Endothelial cell of umbilical vein (primary cell): Measurements from ENCODE around the gene AACS. TPM values are rescaled to one million over a fixed set of nuclear protein-coding genes. Genes with fewer than 3 reads are reported as not detected.

Experiments used
- BruUV-seq: library from RNA; stranded (reverse); fragments of 400-500 nt; replicated peaks from 2 replicates; lab custom pipeline; 2021; lab: Mats Ljungman, UMichigan
- CTCF ChIA-PET: fragments of 300-600, 350-600 bp; sonication (Branson Sonifier 250); formaldehyde crosslinking; loops from one replicate; lab custom pipeline; 2021; ENCODE audit warnings: antibody characterized with exemption, inconsistent platforms; lab: Charles Lee
- POLR2A ChIA-PET: fragments of 300-600, 350-600 bp; sonication (Branson Sonifier 250); formaldehyde crosslinking; loops from one replicate; lab custom pipeline; 2021; ENCODE audit warnings: antibody characterized with exemption, inconsistent platforms; lab: Charles Lee
- DNase-seq: peaks from one replicate; pipeline ENCODE4 v3.0.0-alpha.2; 2011; ENCODE audit warnings: low read depth, low spot score
- FAIRE-seq: peaks from 2 replicates; lab custom pipeline; 2011; peaks lifted over from hg19 to GRCh38; lab: Jason Lieb, UNC
- H2AFZ ChIP-seq: 2 replicates; pipeline ENCODE4 v1.6.0; 2012; ENCODE audit warnings: low read depth, low read length, control low read depth, inconsistent platforms
- H3K27ac ChIP-seq: 2 replicates; pipeline ENCODE4 v1.5.1; 2011; ENCODE audit warnings: low read depth, mild to moderate bottlenecking, control low read depth, low read length, moderate library complexity; ENCODE audit not compliant: insufficient read depth
- H3K27me3 ChIP-seq, 2 experiments: 2 replicates each; pipeline versions ENCODE4 v1.6.0 to v1.6.1; 2011; ENCODE audit warnings: low read length in 2 of 2, mixed read lengths in 1 of 2; ENCODE audit not compliant: control insufficient read depth in 2 of 2, insufficient read depth in 2 of 2
- H3K36me3 ChIP-seq, 2 experiments: 2 replicates in 1 of 2; 3 replicates in 1 of 2; pipeline ENCODE4 v1.5.1; 2011; ENCODE audit warnings: low read length in 2 of 2, mild to moderate bottlenecking in 1 of 2, moderate library complexity in 1 of 2; ENCODE audit not compliant: control insufficient read depth in 2 of 2, insufficient read depth in 2 of 2; ENCODE audit errors: extremely low read depth in 1 of 2
- H3K4me1 ChIP-seq: 3 replicates; pipeline ENCODE4 v1.5.1; 2011; ENCODE audit warnings: mild to moderate bottlenecking, low read length; ENCODE audit not compliant: control insufficient read depth, insufficient read depth; ENCODE audit errors: extremely low read depth
- H3K4me2 ChIP-seq: 2 replicates; pipeline ENCODE4 v1.6.1; 2011; ENCODE audit warnings: low read length, control low read depth, mixed read lengths; ENCODE audit not compliant: insufficient read depth
- H3K4me3 ChIP-seq, 3 experiments: fragments of 200-600 bp in 1 of 3; sonication (generic), shearing (Covaris generic) in 1 of 3; replicated peaks in 1 of 3; 2 replicates each; pipeline ENCODE4 v1.5.1; 2011 to 2016; ENCODE audit warnings: control low read depth in 3 of 3, low read length in 3 of 3, mild to moderate bottlenecking in 2 of 3, inconsistent platforms in 1 of 3, low read depth in 1 of 3, moderate library complexity in 1 of 3; ENCODE audit not compliant: insufficient read depth in 1 of 3
- H3K79me2 ChIP-seq: 2 replicates; pipeline ENCODE4 v1.6.0; 2012; ENCODE audit warnings: low read length, inconsistent platforms; ENCODE audit not compliant: control insufficient read depth, insufficient read depth
- H3K9ac ChIP-seq: replicated peaks from 2 replicates; pipeline ENCODE3; 2011; ENCODE audit warnings: low read length, control low read depth; ENCODE audit not compliant: insufficient read depth; ENCODE audit errors: extremely low read depth
- H3K9me1 ChIP-seq: replicated peaks from 3 replicates; pipeline ENCODE4 v1.6.0; 2011; ENCODE audit warnings: mild to moderate bottlenecking, low read length; ENCODE audit not compliant: control insufficient read depth, insufficient read depth; ENCODE audit errors: extremely low read depth
- H3K9me3 ChIP-seq: replicated peaks from 2 replicates; pipeline ENCODE4 v1.5.1; 2012; ENCODE audit warnings: low read length, inconsistent platforms; ENCODE audit not compliant: control insufficient read depth, insufficient read depth
- H4K20me1 ChIP-seq: replicated peaks from 2 replicates; pipeline ENCODE3; 2011; ENCODE audit warnings: mild to moderate bottlenecking, low read length; ENCODE audit not compliant: control insufficient read depth, insufficient read depth; ENCODE audit errors: extremely low read depth
- EZH2 ChIP-seq: IDR thresholded peaks from 2 replicates; pipeline ENCODE4 v1.6.1; 2012; ENCODE audit warnings: borderline replicate concordance, low read depth, mild to moderate bottlenecking, moderate library complexity, low read length, inconsistent platforms; ENCODE audit not compliant: severe bottlenecking
- FOS ChIP-seq: IDR thresholded peaks from 2 replicates; pipeline ENCODE4 v1.6.1; 2011; ENCODE audit warnings: mild to moderate bottlenecking, low read length, moderate library complexity, borderline replicate concordance; ENCODE audit not compliant: insufficient read depth
- GATA2 ChIP-seq: IDR thresholded peaks from 2 replicates; pipeline ENCODE4 v1.7.0; 2011; ENCODE audit warnings: low read depth, mild to moderate bottlenecking, moderate library complexity, mixed read lengths, low read length; ENCODE audit not compliant: insufficient read length, insufficient read depth
- JUN ChIP-seq: IDR thresholded peaks from 2 replicates; pipeline ENCODE4 v1.6.1; 2011; ENCODE audit warnings: borderline replicate concordance, low read depth; ENCODE audit not compliant: insufficient read length, insufficient read depth
- MAX ChIP-seq: IDR thresholded peaks from 2 replicates; pipeline ENCODE4 v1.6.1; 2011; ENCODE audit not compliant: insufficient read depth, insufficient read length
- MYC ChIP-seq: IDR thresholded peaks from one replicate; pipeline ENCODE4 v1.6.1; 2011; ENCODE audit warnings: mild to moderate bottlenecking, low read depth, low read length
- POLR2A ChIP-seq: IDR thresholded peaks from 2 replicates; pipeline ENCODE4 v1.6.1; 2012; ENCODE audit warnings: low read depth, mild to moderate bottlenecking, control low read depth, low read length
- POLR2AphosphoS5 ChIP-seq: IDR thresholded peaks from 2 replicates; pipeline ENCODE4 v1.6.1; 2012; ENCODE audit warnings: low read depth, mild to moderate bottlenecking, control low read depth, low read length, moderate library complexity; ENCODE audit not compliant: insufficient read depth
- dilution Hi-C: fragments of 300-500 bp; cut with MboI; formaldehyde crosslinking; loops from one replicate; pipeline ENCODE4 v1.15.0; 2019; ENCODE audit warnings: low sequenced_read_pairs; ENCODE audit not compliant: extremely low pct_ligation_motif_present
- intact Hi-C: fragments of 100-400 bp; cut with micrococcal nuclease; formaldehyde crosslinking; loops from one replicate; pipeline ENCODE4 v1.10.0; 2022
- polyA plus RNA-seq, 4 experiments: library from polyadenylated mRNA; depleted of rRNA in 3 of 4; stranded (reverse) in 3 of 4; unstranded in 1 of 4; fragments of >200 nt; gene quantifications; 2 replicates each; pipeline versions ENCODE4 v1.2.1 to v1.2.3, GENCODE V29; 2011 to 2012; ENCODE audit warnings: missing spikeins in 1 of 4
- total RNA-seq: library from RNA; stranded (reverse); gene quantifications from 2 replicates; pipeline ENCODE4 v1.2.3, GENCODE V29; 2021
- TF ChIP-seq, protein P1 (sequence below), 2 donors: IDR thresholded peaks; 1 replicate in 1 of 2; 2 replicates in 1 of 2; pipeline ENCODE4 v1.5.1; 2011; ENCODE audit warnings: low read length in 2 of 2, mild to moderate bottlenecking in 2 of 2, moderate library complexity in 2 of 2, control low read depth in 1 of 2, inconsistent platforms in 1 of 2, low read depth in 1 of 2; ENCODE audit not compliant: insufficient read depth in 1 of 2; ENCODE audit errors: extremely low read depth in 1 of 2

Gene AACS
- total and polyA plus RNA-seq, 2 donors (not counting 3 experiments of a cell fraction or from before 2014, with no cell fraction given), result 34.7 to 40.3 TPM

- Histone ChIP-seq H3K9ac (no peak overlapping the region), H3K4me2 (no peak overlapping the region), H3K36me3 (peaks cover 0 to 3% of the 10 kb centered on the region in 2 experiments), H3K4me3 (no peak overlapping the region), H3K4me1 (peaks cover 12% of the 10 kb centered on the region), H2AFZ (no peak overlapping the region), H3K27ac (no peak overlapping the region), H3K79me2 (peaks cover 7% of the 10 kb centered on the region), H3K9me1 (no peaks in the 10 kb centered on the region), H3K9me3 (no peaks in the 10 kb centered on the region), H3K27me3 (no peaks in the 10 kb centered on the region), H4K20me1 (no peaks in the 10 kb centered on the region)
- CTCF ChIA-PET, result interaction anchor here (2.0 kb wide), 1 partner anchor 20 kb away, joined by 5 read pairs; no protein-coding TSS in a partner anchor
- POLR2A ChIA-PET, result no interaction called here
- BruUV-seq, result no TSS peak
- TF ChIP-seq EZH2 (no peak), JUN (no peak), POLR2AphosphoS5 (no peak), MAX (no peak), GATA2 (no peak), FOS (no peak), MYC (no peak), POLR2A (no peak)
- TF ChIP-seq, protein P1, sequence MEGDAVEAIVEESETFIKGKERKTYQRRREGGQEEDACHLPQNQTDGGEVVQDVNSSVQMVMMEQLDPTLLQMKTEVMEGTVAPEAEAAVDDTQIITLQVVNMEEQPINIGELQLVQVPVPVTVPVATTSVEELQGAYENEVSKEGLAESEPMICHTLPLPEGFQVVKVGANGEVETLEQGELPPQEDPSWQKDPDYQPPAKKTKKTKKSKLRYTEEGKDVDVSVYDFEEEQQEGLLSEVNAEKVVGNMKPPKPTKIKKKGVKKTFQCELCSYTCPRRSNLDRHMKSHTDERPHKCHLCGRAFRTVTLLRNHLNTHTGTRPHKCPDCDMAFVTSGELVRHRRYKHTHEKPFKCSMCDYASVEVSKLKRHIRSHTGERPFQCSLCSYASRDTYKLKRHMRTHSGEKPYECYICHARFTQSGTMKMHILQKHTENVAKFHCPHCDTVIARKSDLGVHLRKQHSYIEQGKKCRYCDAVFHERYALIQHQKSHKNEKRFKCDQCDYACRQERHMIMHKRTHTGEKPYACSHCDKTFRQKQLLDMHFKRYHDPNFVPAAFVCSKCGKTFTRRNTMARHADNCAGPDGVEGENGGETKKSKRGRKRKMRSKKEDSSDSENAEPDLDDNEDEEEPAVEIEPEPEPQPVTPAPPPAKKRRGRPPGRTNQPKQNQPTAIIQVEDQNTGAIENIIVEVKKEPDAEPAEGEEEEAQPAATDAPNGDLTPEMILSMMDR (IDR thresholded peaks at IDR 0.05; ENCODE audit: extremely low read depth in 1 of 2, insufficient read depth in 1 of 2, low read depth in 1 of 2, low read length in 2 of 2), result no peak
- dilution Hi-C loops (no loop called here), intact Hi-C loops (no loop called here)
- FAIRE-seq, result no peak
- no peak for DNase-seq
Observed at GRCh38 chr12:125069616-125070015, 4.4 kb downstream of the AACS start.
